GM23338 (cell line): ENCODE data around the gene ARCN1. TPM values are rescaled to one million over a fixed set of nuclear protein-coding genes. Genes with fewer than 3 reads are reported as not detected.

Experiments used
- ATAC-seq: fragments of 200-7000 bp; cut with Tn5 transposase; 3 replicates; pipeline ENCODE4 v1.9.1; 2020
- DNase-seq: peaks from one replicate; pipeline ENCODE4 v3.0.0-alpha.2; 2015; ENCODE audit warnings: low spot score
- H2AFZ ChIP-seq: fragments of 200-600 bp; sonication (generic); 2 replicates; pipeline ENCODE4 v1.8.0; 2016; ENCODE audit warnings: antibody characterized with exemption, mild to moderate bottlenecking, moderate library complexity
- H3F3A ChIP-seq: fragments of 200-600 bp; sonication (generic); replicated peaks from 2 replicates; pipeline ENCODE4 v1.8.0; 2017; ENCODE audit warnings: antibody characterized with exemption, mixed run types, low read depth
- H3K27ac ChIP-seq: fragments of 200-600 bp; sonication (generic); 2 replicates; pipeline ENCODE4 v1.6.1; 2016; ENCODE audit warnings: low read depth
- H3K27me3 ChIP-seq: fragments of 200-600 bp; sonication (generic); 2 replicates; pipeline ENCODE4 v1.8.0; 2016; ENCODE audit warnings: mild to moderate bottlenecking, mixed run types, moderate library complexity; ENCODE audit not compliant: insufficient read depth
- H3K36me3 ChIP-seq: fragments of 200-600 bp; sonication (generic); 2 replicates; pipeline ENCODE4 v1.8.0; 2016; ENCODE audit warnings: mild to moderate bottlenecking; ENCODE audit not compliant: insufficient read depth
- H3K4me1 ChIP-seq: fragments of 200-600 bp; sonication (generic); 2 replicates; pipeline ENCODE4 v1.8.0; 2016; ENCODE audit warnings: mild to moderate bottlenecking, moderate library complexity; ENCODE audit not compliant: insufficient read depth
- H3K4me2 ChIP-seq: fragments of 200-600 bp; sonication (generic); 2 replicates; pipeline ENCODE4 v1.7.1; 2017; ENCODE audit warnings: mixed run types
- H3K4me3 ChIP-seq: fragments of 200-600 bp; sonication (generic); 2 replicates; pipeline ENCODE4 v1.6.1; 2016; ENCODE audit warnings: mixed run types
- H3K79me2 ChIP-seq: fragments of 200-600 bp; sonication (generic); replicated peaks from 2 replicates; pipeline ENCODE4 v1.8.0; 2017; ENCODE audit warnings: mild to moderate bottlenecking; ENCODE audit not compliant: insufficient read depth
- H3K9me2 ChIP-seq: fragments of 200-600 bp; sonication (generic); 2 replicates; pipeline ENCODE4 v1.8.0; 2017; ENCODE audit not compliant: insufficient read depth
- H4K20me1 ChIP-seq: fragments of 200-600 bp; sonication (generic); replicated peaks from 2 replicates; pipeline ENCODE4 v1.8.0; 2017; ENCODE audit warnings: mild to moderate bottlenecking; ENCODE audit not compliant: insufficient read depth
- H3K27ac Mint-ChIP-seq: 2 replicates; pipeline ENCODE4 v1.8.0; 2020; ENCODE audit warnings: inconsistent platforms, mild to moderate bottlenecking, moderate library complexity, mixed read lengths
- H3K27me3 Mint-ChIP-seq: 3 replicates; pipeline ENCODE4 v1.8.0; 2022; ENCODE audit warnings: low read depth, mild to moderate bottlenecking, moderate library complexity, mixed read lengths, inconsistent platforms; ENCODE audit not compliant: insufficient read depth, poor library complexity
- H3K36me3 Mint-ChIP-seq: 3 replicates; pipeline ENCODE4 v1.8.0; 2021; ENCODE audit warnings: low read depth, mild to moderate bottlenecking, inconsistent platforms, moderate library complexity, mixed read lengths
- H3K4me1 Mint-ChIP-seq: 3 replicates; pipeline ENCODE4 v1.8.0; 2020; ENCODE audit warnings: mild to moderate bottlenecking, inconsistent platforms, mixed read lengths
- H3K4me3 Mint-ChIP-seq: 3 replicates; pipeline ENCODE4 v1.8.0; 2021; ENCODE audit warnings: moderate library complexity, mild to moderate bottlenecking, inconsistent platforms, mixed read lengths
- H3K9me3 Mint-ChIP-seq: 3 replicates; pipeline ENCODE4 v1.8.0; 2020; ENCODE audit warnings: moderate library complexity, mild to moderate bottlenecking, inconsistent platforms, mixed read lengths
- CREB1 ChIP-seq: fragments of 250-450 bp; sonication (Bioruptor Pico); IDR thresholded peaks from 2 replicates; pipeline ENCODE4 v1.5.0; 2020; ENCODE audit warnings: low read depth, mild to moderate bottlenecking, moderate library complexity
- ETS1 ChIP-seq: IDR thresholded peaks from 2 replicates; pipeline ENCODE4 v1.6.1; 2016; ENCODE audit warnings: antibody characterized with exemption
- EZH2 ChIP-seq: fragments of 200-600 bp; sonication (generic); IDR thresholded peaks from one replicate; pipeline ENCODE4 v1.8.0; 2017; ENCODE audit warnings: antibody characterized with exemption, mild to moderate bottlenecking, low read depth; ENCODE audit not compliant: unreplicated experiment
- EZH2phosphoT487 ChIP-seq: fragments of 200-600 bp; sonication (generic); IDR thresholded peaks from one replicate; pipeline ENCODE4 v1.8.1; 2018; ENCODE audit warnings: antibody characterized with exemption; ENCODE audit not compliant: unreplicated experiment
- NANOG ChIP-seq: IDR thresholded peaks from 2 replicates; pipeline ENCODE4 v1.6.1; 2016; ENCODE audit warnings: antibody characterized with exemption, borderline replicate concordance
- POLR2AphosphoS5 ChIP-seq: IDR thresholded peaks from 2 replicates; pipeline ENCODE4 v1.6.1; 2016; ENCODE audit warnings: antibody characterized with exemption, low read depth
- ZNF114 ChIP-seq: fragments of 250-450 bp; sonication (Bioruptor Pico); IDR thresholded peaks from 2 replicates; pipeline ENCODE4 v1.5.0; 2020; ENCODE audit warnings: mild to moderate bottlenecking, moderate library complexity
- ZNF331 ChIP-seq: fragments of 250-450 bp; sonication (Bioruptor Pico); IDR thresholded peaks from 2 replicates; pipeline ENCODE4 v1.5.0; 2020; ENCODE audit warnings: low read depth, mild to moderate bottlenecking, moderate library complexity
- ZNF462 ChIP-seq: fragments of 250-450 bp; sonication (Bioruptor Pico); IDR thresholded peaks from 2 replicates; pipeline ENCODE4 v1.5.0; 2020; ENCODE audit warnings: mild to moderate bottlenecking, moderate library complexity
- polyA plus RNA-seq: library from polyadenylated mRNA; unstranded; fragments of >200 nt; fragmentation: Nextera tagmentation; extraction: Ambion mirVana; gene quantifications from 2 replicates; pipeline ENCODE4 v1.2.1, GENCODE V29; 2016
- total RNA-seq: library from RNA; depleted of rRNA; stranded (reverse); fragments of >200 nt; shearing (Covaris generic); gene quantifications from 2 replicates; pipeline ENCODE4 v1.2.3, GENCODE V29; 2014

ARCN1 gene
- total and polyA plus RNA-seq, 2 experiments from 2014 or later, result 79.9 to 106 TPM

- Mint-ChIP-seq H3K36me3 (peaks cover 77% of the 10 kb centered on the region), H3K9me3 (no peaks in the 10 kb centered on the region; the same call in 2 of the 3 replicates), H3K4me3 (no peak overlapping the region), H3K27me3 (peaks cover 7% of the 10 kb centered on the region), H3K4me1 (no peaks in the 10 kb centered on the region), H3K27ac (no peak overlapping the region)
- DNase-seq, result no peak
- Histone ChIP-seq H3K4me3 (no peak overlapping the region), H3F3A (0 out of 2 replicates have a peak, but pooled peaks cover 5% of the 10 kb centered on the region), H3K27ac (no peak overlapping the region), H3K4me1 (no peaks in the 10 kb centered on the region), H2AFZ (no peak overlapping the region), H3K9me2 (no peaks in the 10 kb centered on the region), H3K79me2 (no peaks in the 10 kb centered on the region), H3K27me3 (no peaks in the 10 kb centered on the region), H3K4me2 (no peak overlapping the region), H3K36me3 (peaks cover 24% of the 10 kb centered on the region), H4K20me1 (peaks cover 18% of the 10 kb centered on the region)
- no peak for TF ChIP-seq ZNF462
- TF ChIP-seq ZNF114 (CRISPR knock-in tag), result no peak
- TF ChIP-seq EZH2phosphoT487, result no peak
- no peak for TF ChIP-seq CREB1 (CRISPR knock-in tag)
- no peak for TF ChIP-seq NANOG
- no peak for TF ChIP-seq ETS1
- TF ChIP-seq POLR2AphosphoS5, result no peak
- TF ChIP-seq EZH2, result no peak
- no peak for TF ChIP-seq ZNF331 (CRISPR knock-in tag)
- no peak for ATAC-seq
Observed at GRCh38 chr11:118648291-118648690, 76.1 kb downstream of the ARCN1 start.
